GM10847 (cell line): ENCODE data around the gene PRM2.

ENCODE experiments used
- POLR2A ChIP-seq: IDR thresholded peaks from 2 replicates; pipeline ENCODE4 v1.6.1; 2011; ENCODE audit not compliant: insufficient read length; ENCODE audit errors: extremely low read depth

The PRM2 gene

DNA sequence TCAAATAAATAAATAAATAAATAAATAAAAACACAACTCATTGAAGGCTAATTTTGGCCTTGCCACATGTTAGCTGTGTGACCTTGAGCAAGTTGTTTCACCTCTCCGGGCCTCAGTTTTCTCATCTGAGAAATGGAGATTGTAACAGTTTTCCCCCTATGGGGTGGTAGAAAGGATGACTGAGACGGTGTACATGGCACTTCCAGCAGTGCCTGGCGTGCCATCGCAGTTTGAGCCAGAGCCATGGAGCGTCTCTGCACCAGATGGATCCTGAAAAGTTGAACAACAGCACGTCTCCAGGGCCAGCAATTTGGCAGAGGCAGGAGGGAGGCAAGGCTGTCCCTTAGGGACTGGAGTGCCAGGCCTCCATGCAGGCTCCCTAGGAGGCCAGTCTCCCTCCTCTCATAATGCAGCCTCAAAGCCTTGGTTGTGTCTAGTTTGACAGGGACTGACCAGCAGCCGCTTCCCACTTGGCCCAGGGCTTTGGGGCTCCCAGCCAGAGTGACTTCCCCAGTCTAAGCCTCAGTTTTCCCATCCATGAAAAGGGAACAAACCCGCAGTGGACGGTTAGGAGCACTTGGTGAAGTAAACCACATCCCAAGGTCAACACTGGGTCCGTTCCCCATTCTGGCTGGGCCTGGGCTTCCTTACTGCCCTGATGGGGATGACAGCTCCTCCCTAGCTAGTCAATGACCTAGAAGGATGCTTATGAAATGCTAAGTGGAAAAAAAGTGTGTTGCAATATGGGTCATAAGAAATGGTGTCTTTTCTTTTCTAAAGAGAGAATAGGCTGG is 39.6 kb downstream of the PRM2 start:
- no peak for TF ChIP-seq POLR2A

- TF ChIP-seq POLR2A = no peak
Measured at GRCh38 chr16:11235703-11235991, 40.6 kb downstream of the PRM2 start.

GRCh38 chr16:11234884-11235702 is 41.2 kb downstream of the PRM2 start:
- TF ChIP-seq POLR2A = no peak

DNA sequence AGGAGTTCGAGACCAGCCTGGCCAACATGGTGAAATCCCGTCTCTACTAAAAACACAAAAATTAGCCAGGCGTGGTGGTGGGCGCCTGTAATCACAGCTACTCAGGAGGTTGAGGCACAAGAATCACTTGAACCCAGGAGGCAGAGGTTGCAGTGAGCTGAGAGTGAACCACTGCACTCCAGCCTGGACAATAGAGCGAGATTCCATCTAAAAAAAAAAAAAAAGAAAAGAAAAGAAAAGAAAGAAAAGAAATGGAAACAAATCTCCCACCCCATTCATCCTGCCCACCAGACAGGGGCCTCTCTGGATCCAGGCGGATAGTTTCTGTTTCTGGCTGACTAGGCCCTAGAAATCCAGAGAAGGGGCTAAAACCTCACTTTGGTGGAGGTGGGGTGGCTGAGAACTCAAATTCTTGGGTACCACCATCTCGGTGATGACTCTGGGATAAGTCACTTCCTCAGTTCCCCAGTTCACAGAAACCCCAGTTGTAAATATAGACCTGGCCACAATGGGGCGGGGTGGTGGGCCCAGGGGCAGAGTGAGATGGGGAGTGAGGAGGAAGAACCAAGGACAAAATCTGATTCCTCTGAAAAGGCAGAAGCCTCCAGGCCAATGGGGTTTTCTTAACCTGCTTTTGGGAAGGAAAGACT is 42.4 kb downstream of the PRM2 start:
- no peak for TF ChIP-seq POLR2A

DNA sequence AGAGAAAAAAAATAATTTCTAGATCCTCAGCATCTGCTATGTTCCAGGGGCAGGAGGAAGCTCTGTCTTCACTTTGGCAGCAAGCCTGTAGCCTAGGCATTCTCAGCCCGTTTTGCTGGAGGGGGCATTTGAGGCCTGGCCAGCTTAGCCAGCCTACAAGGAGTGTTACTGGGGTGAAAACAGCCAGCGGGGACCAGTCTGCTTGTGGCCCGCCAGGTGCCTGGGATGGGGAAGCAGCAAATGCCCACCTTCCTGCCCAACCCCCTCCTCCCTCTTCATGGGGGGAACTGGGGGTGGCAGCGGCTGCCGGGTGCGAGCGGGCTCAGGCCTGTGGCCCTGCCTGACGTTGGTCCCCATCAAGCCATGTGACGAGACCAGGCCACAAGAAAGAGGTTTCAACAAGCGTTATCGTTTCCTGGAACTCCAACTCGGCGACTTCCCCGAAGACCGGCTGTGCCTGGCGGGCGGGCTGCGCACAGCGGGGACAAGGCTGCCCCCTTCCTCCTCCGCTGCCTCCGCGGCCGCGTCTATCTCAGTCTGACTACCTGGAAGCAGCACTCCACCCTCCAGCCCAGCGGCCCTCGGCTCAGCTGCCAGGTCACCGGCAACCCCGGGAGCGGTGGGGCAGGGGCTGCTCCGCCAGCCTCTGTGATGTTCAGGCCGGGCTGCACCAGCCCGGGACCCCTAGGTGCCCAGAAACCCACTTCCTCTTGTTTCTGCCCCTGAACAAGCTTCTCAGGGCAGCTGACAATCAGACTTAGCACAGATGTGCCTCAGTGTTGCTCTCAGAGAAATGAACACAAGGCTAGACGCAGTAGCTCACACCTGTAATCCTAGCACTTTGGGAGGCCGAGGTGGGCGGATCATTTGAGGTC is 43.2 kb downstream of the PRM2 start:
- no peak for TF ChIP-seq POLR2A

GRCh38 chr16:11232302-11232851 is 43.9 kb downstream of the PRM2 start:
- no peak for TF ChIP-seq POLR2A

- TF ChIP-seq POLR2A = no peak
Measured at GRCh38 chr16:11231367-11231970, 44.8 kb downstream of the PRM2 start.

- no peak for TF ChIP-seq POLR2A
Measured at GRCh38 chr16:11229906-11230305, 46.4 kb downstream of the PRM2 start.

DNA sequence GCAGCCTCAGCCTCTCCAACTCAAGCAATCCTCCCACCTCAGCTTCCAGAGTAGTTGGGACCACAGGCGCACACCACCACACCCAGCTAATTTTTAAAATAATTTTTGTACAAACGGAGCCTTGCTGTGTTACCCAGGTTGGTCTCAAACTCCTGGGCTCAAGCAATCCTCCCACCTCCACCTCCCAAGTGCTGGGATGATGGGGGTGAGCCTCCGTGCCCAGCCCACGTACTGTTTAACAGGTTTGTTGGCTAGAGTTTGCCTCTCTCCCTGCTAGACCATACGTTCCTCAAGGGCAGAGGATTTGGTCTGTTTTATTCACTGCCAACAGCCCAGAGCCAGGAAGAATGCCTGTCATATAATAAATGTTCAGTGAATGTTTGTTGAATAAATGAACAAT is 46.8 kb downstream of the PRM2 start:
- no peak for TF ChIP-seq POLR2A

GRCh38 chr16:11225677-11226549 is 50.4 kb downstream of the PRM2 start:
- no peak for TF ChIP-seq POLR2A
